GM18870 (cell line): Measurements from ENCODE around the gene CHAT.

Experiments used
- ATAC-seq: cut with Tn5 transposase; IDR thresholded peaks from one replicate; pipeline ENCODE4 v1.9.1; 2021; ENCODE audit warnings: moderate library complexity; ENCODE audit not compliant: unreplicated experiment

Gene CHAT

DNA sequence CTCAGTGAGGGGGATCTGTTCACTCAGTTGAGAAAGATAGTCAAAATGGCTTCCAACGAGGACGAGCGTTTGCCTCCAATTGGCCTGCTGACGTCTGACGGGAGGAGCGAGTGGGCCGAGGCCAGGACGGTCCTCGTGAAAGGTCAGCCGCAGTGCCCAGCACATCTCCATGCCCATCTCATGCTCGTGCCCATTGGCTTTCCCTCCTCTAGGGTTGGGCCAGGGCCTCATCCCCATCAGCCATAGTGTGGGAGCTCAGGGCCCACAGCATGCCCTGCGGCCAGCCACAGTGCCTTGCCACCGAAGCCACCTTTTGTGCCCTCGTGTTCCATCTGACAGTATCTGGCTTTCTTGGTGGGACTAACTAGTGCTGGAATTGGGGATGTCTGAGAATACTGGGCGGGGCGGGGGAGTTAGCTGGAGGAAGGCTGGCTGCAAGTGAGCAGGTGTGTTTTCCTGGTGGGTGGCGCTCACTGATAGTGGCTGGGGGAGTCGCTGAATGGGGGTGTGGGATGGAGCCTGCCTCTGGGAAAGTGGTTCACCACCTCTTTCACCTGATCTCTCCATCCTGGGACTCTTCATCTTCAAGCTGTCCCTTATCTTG lies 13.9 kb downstream of the CHAT start:
- no peak for ATAC-seq

GRCh38 chr10:49628599-49628998 lies 14.8 kb downstream of the CHAT start:
- ATAC-seq = no peak

GRCh38 chr10:49629431-49629881 lies 15.6 kb downstream of the CHAT start:
- no peak for ATAC-seq

- no peak for ATAC-seq
These were observed 18.1 kb downstream of the CHAT start for GRCh38 chr10:49631975-49632374.

DNA sequence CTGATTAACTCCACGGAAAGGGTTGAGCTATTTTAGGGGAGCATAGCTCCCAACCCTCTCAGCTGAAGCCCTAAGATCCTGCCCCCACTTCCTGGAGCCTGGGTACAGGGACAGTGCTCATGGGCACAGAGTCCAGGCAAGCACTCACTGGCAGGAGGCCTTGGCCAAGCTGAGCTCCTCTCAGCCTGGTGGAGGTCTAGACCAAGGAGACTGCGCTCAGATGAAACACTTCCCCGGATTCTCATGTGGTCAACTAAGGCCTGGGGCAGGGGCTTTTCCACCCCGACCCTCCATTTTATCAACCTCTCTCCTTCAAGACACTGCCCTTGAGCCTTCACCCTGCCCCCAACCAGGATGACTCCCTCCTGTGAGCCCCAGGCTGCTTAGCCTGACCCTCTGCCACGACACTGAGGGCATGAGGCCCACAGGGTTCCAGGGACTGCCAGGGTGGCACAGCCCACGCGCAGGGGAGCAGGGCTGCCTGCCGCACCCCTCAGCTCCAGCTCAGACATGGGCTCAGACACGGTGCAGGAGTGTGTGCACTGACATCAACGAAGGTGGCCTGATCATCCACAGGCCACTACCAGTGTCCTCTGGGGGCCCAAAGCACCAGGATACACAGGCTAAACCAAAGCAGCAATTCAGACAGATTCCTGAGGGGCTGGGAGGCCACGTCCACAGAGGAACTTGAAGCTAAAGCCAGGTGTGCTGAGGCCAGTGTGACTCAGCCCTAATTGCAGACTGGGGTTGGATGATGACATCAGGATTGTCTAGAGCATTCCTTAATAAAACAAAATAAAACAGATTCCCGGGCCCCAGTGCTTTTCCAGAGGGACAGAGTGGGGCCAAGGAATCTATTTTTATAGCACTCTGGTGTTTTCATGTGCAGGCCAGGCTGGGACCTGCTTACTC lies 18.8 kb downstream of the CHAT start:
- ATAC-seq = no peak

GRCh38 chr10:49633327-49634068 lies 19.7 kb downstream of the CHAT start:
- no peak for ATAC-seq

DNA sequence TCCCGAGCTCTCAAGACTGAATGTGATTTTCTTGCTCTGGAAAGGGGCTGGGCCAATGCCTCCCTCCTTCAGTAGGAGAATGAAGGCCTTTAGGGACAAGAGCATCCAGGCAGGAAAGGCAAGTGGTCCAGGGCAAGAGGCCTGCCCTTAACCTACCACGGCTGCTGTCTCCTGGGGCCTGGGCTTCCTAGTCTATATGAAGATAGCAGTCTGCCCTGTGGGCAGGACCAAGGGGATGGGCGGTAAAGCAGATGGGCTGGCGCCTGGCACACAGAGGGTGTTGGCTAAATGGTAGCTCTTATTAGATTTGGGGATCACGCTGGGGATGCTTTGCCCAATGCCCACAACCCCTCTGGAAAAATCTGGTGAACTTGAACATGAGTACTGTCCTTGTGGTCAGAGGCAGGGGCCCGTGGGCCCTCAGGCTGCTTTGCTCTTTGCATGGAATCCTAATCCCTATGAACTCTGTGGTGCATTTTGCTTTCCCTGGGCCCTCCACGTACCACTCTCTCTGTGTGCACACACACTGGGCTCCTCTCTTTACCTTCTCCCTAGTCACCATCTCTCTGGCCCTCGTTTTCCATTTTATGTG lies 20.3 kb downstream of the CHAT start:
- ATAC-seq = no peak

GRCh38 chr10:49642311-49642710 lies 28.5 kb downstream of the CHAT start:
- ATAC-seq = no peak

DNA sequence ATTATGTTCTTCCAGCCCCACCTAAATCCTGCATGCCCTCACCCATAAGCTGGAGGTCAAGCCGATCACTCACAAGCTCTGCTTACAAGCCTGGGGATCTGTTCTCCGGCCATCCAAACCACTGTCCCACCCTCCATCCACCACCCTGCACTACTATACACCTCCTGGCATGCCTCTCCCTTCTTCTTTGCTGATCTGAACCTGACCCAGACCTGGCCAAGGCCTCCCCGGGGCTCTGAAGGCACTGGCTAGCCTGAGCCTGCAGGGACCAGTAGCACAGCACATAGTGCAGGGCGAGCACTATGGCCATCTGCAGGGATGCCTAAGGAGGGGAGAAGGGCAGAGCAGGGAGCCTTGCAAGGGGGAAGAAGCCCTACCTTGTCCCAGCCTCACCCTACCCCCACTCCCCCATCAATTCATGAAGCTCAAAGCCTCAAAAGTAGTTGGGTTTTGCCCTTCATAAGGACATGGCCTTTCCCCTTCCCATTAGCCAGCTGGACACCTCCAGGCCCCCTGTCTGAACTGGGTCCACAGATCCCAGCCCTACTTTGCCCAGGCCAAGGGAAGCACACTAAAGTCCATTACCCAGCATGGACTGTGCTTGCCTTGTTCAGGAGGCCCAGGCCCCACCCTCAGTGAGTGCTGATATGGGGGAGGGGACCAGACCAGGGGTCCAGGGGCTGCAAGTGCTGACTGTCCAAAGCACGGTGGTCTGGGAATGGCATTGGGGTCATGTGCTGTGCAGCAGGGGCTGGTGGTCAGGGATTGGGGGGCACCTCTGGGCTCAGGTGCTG lies 29.6 kb downstream of the CHAT start:
- no peak for ATAC-seq

DNA sequence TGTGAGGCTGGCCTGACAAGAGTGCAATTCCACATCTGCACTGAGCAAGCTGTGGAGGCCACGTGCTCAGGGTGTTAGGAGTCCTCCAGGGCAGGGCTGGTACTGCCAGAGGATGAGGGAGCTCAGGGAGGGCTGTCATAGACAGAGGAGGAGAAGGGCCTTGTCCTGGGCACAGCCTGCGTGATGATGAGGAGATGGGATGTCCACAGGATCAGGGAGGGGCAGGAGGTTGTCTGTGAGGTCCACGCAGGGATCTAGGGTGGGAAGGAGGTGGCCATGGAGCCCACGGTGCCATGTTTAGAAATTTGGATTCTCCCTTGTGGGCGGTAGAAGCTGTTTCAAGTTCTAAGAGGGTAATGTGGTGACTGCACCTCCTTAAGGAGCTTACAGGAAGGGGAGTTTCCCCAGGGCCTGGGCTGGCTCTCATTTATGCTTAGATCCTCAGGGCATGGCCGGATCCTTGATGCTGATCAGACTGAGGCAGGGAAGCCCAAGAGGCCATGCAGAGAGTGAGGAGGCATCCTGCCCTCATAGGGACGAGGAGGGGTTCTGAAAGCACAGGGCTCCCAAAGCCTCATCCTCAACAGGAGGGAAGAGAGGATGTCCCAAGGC lies 30.3 kb downstream of the CHAT start:
- ATAC-seq = no peak

DNA sequence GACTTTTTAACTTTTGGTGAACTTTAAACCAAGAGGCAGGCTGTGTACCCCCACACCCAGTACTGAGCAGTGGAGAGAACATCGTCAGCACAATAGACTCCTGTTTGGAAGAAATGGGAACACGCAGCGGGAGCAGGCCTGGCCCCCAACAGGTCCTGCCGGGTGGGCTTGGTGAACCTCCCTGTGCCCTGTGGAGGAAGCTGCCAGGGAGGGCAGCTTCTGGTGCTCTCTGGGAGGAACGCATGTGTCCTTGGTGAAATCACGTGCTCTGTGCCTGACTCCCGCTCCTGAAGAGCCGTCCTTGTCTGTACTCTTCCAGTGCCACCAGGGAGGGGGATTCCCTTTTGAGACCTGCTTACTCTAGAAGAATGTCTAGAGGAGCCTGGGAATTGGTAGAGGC lies 31.6 kb downstream of the CHAT start:
- ATAC-seq = no peak

DNA sequence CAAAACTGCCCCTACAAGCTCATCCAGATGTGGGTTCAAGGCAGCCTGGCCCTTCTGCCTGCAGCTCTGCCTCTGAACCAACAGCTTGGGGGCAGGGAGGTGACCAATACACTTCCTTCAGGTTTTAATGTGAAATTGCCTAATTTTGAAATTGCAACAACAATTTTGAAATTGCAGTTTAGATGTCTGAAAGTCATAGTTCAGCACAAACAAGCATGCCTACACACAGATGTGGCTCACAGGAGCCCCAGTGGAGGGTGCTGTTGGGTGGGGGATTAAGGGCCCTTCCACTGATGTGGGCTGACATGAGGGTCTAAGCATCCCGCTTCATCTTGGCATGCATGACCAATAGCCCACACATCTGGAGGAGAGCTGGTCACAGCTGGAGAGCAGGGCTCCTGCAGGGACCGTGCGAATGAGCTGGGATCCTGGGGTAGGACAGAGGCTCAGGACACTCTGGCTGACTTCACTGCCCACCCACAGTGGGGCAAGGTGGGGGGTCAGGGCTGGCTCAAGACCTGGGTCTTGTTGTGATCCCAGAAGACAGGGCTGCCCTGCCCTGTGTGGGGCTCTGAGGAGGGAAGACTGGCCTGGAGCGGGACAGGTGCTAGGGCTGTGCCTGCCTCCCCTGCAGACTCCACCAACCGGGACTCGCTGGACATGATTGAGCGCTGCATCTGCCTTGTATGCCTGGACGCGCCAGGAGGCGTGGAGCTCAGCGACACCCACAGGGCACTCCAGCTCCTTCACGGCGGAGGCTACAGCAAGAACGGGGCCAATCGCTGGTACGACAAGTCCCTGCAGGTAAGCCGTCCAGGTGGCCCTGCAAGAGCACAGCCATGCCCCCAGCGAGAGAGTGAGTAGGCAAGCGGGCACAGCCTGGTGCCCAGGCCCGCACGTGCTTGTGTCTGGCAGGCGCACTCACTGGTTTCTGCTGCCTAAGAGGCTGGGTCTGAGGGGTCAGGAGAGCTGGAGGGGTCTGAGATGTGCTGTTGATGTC lies 32.3 kb downstream of the CHAT start:
- ATAC-seq = no peak

DNA sequence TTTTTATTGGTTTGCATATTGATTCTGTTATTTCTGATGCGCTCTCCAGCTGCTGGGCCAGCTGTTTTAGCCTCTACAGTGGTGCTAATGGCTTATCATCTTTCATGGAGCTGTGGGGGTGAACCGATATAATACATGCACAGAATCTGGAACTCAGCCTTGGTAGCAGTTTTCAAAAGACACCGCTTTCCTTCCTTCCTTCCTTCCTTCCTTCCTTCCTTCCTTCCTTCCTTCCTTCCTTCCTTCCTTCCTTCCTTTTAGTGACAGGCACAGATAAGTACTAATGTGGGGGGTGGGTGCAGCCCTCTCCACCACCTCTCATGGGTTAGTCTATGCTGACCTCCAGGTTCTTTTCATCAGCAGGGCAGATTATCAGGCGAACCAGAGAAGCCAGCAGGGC lies 33.7 kb downstream of the CHAT start:
- ATAC-seq = no peak

DNA sequence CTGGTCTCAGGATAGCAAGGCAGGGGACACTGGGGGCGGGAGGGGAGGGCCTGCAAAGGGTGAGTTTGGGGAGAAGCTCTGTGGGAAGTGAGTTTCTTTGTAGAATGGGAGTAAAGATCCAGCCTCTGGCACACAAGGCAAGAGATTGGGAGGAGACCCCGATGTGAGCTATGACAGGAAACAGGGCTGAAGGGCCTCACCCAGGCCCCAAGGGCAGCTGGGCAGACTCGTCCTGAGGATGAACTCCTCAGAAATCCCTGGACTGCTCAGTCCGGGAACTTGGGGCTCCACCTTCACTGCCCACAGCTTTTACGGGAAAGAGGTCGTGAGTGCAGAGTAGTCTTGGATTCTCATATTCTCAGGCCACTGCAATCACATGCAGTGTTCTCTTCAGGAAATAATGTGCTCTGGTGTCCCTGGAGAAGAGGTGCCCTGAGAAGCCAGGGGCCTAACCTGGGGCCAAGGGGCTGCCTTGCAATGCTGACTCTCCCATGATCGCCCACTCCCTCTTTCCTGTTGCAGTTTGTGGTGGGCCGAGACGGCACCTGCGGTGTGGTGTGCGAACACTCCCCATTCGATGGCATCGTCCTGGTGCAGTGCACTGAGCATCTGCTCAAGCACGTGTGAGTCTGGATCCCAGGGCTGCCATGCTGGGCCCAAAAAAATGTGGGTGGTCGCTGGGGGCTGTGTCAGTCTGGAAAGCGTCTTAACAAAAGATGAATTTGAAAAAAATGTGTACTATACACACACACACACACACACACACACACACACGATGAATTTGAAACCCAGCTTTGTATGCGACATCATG lies 34.4 kb downstream of the CHAT start:
- ATAC-seq = no peak

DNA sequence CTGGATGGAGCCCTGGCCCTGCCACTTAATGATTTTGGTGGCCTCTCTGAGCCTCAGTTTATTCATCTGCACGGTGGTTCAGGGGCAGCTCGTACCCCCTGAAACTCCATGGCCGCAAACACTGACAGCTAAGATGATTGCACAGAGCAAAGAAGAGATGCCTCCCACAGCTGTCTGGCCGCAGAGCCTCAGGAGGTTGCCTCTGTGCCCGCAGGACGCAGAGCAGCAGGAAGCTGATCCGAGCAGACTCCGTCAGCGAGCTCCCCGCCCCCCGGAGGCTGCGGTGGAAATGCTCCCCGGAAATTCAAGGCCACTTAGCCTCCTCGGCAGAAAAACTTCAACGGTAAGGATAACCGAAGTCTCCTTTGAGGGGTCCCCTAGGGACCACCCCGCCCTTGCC lies 35.5 kb downstream of the CHAT start:
- ATAC-seq = no peak

DNA sequence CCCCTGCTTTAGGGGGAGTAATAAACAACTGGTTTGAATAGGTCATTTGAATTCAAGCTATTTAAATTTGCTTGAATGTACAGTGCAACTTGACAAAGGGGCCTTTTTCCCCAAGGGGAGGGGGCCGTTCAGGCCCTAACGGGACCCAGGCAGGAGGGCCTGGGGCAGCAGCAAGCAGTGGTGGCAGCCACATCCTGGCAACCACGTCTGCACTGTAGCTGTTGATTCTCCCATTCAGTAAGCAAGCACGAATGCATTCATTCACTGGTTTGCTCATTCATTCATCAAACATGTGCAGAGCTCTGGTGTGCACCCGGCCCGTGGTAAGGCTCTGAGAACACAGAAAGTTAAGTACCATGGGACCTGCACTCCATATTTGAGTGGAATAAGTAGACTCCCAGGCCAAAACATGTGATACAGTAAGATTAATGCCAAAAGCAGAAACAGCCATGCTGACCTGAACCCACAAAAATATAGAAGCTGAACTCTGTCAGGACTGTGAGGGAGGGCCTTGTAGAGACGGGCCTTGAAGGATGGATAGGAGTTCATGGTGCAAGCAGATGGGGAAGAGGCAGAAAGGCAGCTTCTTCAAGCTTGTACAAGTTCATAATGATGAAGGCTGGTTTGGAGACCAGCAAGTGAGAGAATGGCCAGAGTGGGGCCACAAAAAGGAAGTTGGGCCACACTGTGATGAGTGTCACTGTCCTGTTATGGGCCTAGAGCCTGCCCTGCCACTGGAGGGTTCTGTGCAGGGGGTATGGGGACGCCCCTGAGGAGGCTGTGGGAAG lies 36.3 kb downstream of the CHAT start:
- ATAC-seq = no peak

- ATAC-seq = no peak
These were observed 36.8 kb downstream of the CHAT start for GRCh38 chr10:49650724-49651034.
